Epithelial cell of proximal tubule (primary cell): ENCODE measurements around the gene TRIM17. TPM values are rescaled to one million over a fixed set of nuclear protein-coding genes. Genes with fewer than 3 reads are reported as not detected.

ENCODE experiments used
- DNase-seq: peaks from one replicate; pipeline ENCODE4 v3.0.0-alpha.2; 2011; ENCODE audit warnings: low read depth
- H3K4me3 ChIP-seq: 2 replicates; pipeline ENCODE4 v1.5.1; 2011; ENCODE audit warnings: low read depth, mild to moderate bottlenecking, low read length
- total RNA-seq: library from RNA; depleted of rRNA; stranded (reverse); fragments of >200 nt; gene quantifications from 2 replicates; pipeline ENCODE4 v1.2.3, GENCODE V29; 2015
- TF ChIP-seq, protein P1 (sequence below): conservative IDR thresholded peaks from 2 replicates; pipeline ENCODE4 v1.5.1; 2012; ENCODE audit warnings: low read depth, mild to moderate bottlenecking, low read length

TRIM17 gene
- total RNA-seq, 1 donor from 2014 or later, result 10.4 TPM

- TF ChIP-seq, protein P1, sequence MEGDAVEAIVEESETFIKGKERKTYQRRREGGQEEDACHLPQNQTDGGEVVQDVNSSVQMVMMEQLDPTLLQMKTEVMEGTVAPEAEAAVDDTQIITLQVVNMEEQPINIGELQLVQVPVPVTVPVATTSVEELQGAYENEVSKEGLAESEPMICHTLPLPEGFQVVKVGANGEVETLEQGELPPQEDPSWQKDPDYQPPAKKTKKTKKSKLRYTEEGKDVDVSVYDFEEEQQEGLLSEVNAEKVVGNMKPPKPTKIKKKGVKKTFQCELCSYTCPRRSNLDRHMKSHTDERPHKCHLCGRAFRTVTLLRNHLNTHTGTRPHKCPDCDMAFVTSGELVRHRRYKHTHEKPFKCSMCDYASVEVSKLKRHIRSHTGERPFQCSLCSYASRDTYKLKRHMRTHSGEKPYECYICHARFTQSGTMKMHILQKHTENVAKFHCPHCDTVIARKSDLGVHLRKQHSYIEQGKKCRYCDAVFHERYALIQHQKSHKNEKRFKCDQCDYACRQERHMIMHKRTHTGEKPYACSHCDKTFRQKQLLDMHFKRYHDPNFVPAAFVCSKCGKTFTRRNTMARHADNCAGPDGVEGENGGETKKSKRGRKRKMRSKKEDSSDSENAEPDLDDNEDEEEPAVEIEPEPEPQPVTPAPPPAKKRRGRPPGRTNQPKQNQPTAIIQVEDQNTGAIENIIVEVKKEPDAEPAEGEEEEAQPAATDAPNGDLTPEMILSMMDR, result no peak
- DNase-seq, result no peak
- H3K4me3 ChIP-seq, result no peak overlapping the region
These were observed 22.7 kb downstream of the TRIM17 start for GRCh38 chr1:228393811-228394570.

- DNase-seq, result no peak
- TF ChIP-seq, protein P1, result peak; percentile 78
- no peak overlapping the region for H3K4me3 ChIP-seq
These were observed 23.4 kb downstream of the TRIM17 start for GRCh38 chr1:228393268-228393701.

- TF ChIP-seq, protein P1, result no peak
- no peak overlapping the region for H3K4me3 ChIP-seq
- no peak for DNase-seq
These were observed 24.3 kb downstream of the TRIM17 start for GRCh38 chr1:228392111-228392936.

- TF ChIP-seq, protein P1, result no peak
- DNase-seq, result no peak
- H3K4me3 ChIP-seq, result no peak overlapping the region
These were observed 25.1 kb downstream of the TRIM17 start for GRCh38 chr1:228391411-228392020.

GRCh38 chr1:228390649-228391048 is 26.0 kb downstream of the TRIM17 start:
- TF ChIP-seq, protein P1, result no peak
- DNase-seq, result no peak
- H3K4me3 ChIP-seq, result no peak overlapping the region

- TF ChIP-seq, protein P1, result no peak
- DNase-seq, result no peak
These were observed 29.3 kb downstream of the TRIM17 start for GRCh38 chr1:228387321-228387720.

More at GRCh38 chr1:228387321-228387720, 29.3 kb downstream of the TRIM17 start:
- no peak overlapping the region for H3K4me3 ChIP-seq
